A673 (cell line): Measurements from ENCODE around the gene ZNF823. TPM values are rescaled to one million over a fixed set of nuclear protein-coding genes. Genes with fewer than 3 reads are reported as not detected.

Source experiments
- Bru-seq: library from RNA; stranded (reverse); fragments of 400-500 nt; gene quantifications from one replicate; lab custom pipeline; 2021; lab: Mats Ljungman, UMichigan
- BruChase-seq, 2 experiments: library from RNA; stranded (reverse); fragments of 400-500 nt; gene quantifications; one replicate each; lab custom pipeline; 2021; lab: Mats Ljungman, UMichigan
- BruUV-seq: library from RNA; stranded (reverse); fragments of 400-500 nt; replicated peaks from 2 replicates; lab custom pipeline; 2021; lab: Mats Ljungman, UMichigan
- CTCF ChIA-PET: fragments of 300-600 bp; sonication (Branson Sonifier 250); formaldehyde crosslinking; loops from one replicate; lab custom pipeline; 2022; ENCODE audit warnings: antibody characterized with exemption; lab: Charles Lee
- POLR2A ChIA-PET: fragments of 300-600 bp; sonication (Branson Sonifier 250); formaldehyde crosslinking; loops from one replicate; lab custom pipeline; 2022; ENCODE audit warnings: antibody characterized with exemption; ENCODE audit not compliant: low non-redundant PET; lab: Charles Lee
- DNase-seq: peaks from one replicate; pipeline ENCODE4 v3.0.0-alpha.2; 2015; ENCODE audit warnings: low spot score
- H3K27ac ChIP-seq: fragments of 200-600 bp; sonication (generic); 2 replicates; pipeline ENCODE4 v1.5.1; 2016; ENCODE audit warnings: mixed run types, low read depth, mild to moderate bottlenecking, mixed read lengths, antibody characterized with exemption, low read length; ENCODE audit not compliant: poor library complexity, severe bottlenecking
- H3K27me3 ChIP-seq: fragments of 200-600 bp; sonication (generic); replicated peaks from 2 replicates; pipeline ENCODE4 v1.6.1; 2017; ENCODE audit warnings: mixed run types, low read depth, mild to moderate bottlenecking, mixed read lengths, antibody characterized with exemption, low read length; ENCODE audit not compliant: insufficient read depth, poor library complexity
- H3K36me3 ChIP-seq: fragments of 200-600 bp; sonication (generic); 2 replicates; pipeline ENCODE4 v1.6.1; 2016; ENCODE audit warnings: mixed run types, mild to moderate bottlenecking, mixed read lengths, antibody characterized with exemption, low read length; ENCODE audit not compliant: insufficient read depth, poor library complexity, severe bottlenecking
- H3K4me1 ChIP-seq: fragments of 200-600 bp; sonication (generic); 2 replicates; pipeline ENCODE4 v1.6.1; 2017; ENCODE audit warnings: mixed run types, mild to moderate bottlenecking, mixed read lengths, antibody characterized with exemption, low read length; ENCODE audit not compliant: insufficient read depth, poor library complexity, severe bottlenecking
- H3K4me3 ChIP-seq: fragments of 200-600 bp; sonication (generic); 2 replicates; pipeline ENCODE4 v1.5.1; 2016; ENCODE audit warnings: low read depth, mixed run types, mild to moderate bottlenecking, mixed read lengths, low read length; ENCODE audit not compliant: poor library complexity, severe bottlenecking
- H3K9me3 ChIP-seq: fragments of 200-600 bp; sonication (generic); 2 replicates; pipeline ENCODE4 v1.6.1; 2016; ENCODE audit warnings: mixed run types, low read depth, mild to moderate bottlenecking, mixed read lengths, antibody characterized with exemption, low read length; ENCODE audit not compliant: poor library complexity, severe bottlenecking
- CTCF ChIP-seq: fragments of 300-800, 200-600 bp; sonication (generic); conservative IDR thresholded peaks from 2 replicates; pipeline ENCODE4 v1.5.1; 2017; ENCODE audit warnings: low read depth, mild to moderate bottlenecking, antibody characterized with exemption, low read length, moderate library complexity, mixed read lengths
- EZH2 ChIP-seq: fragments of 200-600 bp; sonication (generic); IDR thresholded peaks from 2 replicates; pipeline ENCODE4 v1.6.1; 2017; ENCODE audit warnings: borderline replicate concordance, low read depth, mild to moderate bottlenecking, mixed read lengths, antibody characterized with exemption, low read length; ENCODE audit not compliant: poor library complexity, severe bottlenecking
- intact Hi-C: fragments of 100-400 bp; cut with micrococcal nuclease; formaldehyde crosslinking; loops from one replicate; pipeline ENCODE4 v1.10.0; 2022; ENCODE audit not compliant: unreplicated experiment
- long read RNA-seq: library from polyadenylated mRNA; stranded (forward); transcript quantifications from one replicate; pipeline ENCODE4 v2.0.0, GENCODE V29; 2022
- total RNA-seq: library from RNA; stranded (reverse); gene quantifications from 2 replicates; pipeline ENCODE4 v1.2.3, GENCODE V29; 2021

Gene ZNF823
- total RNA-seq (7.1 and 8.4 TPM in 2 replicates), Bru-seq, nascent RNA (percentile 59 among the genes with signal in this experiment), BruChase-seq, experiment 1, labeled RNA remaining after a 2-hour chase (percentile 69 among the genes with signal in this experiment), BruChase-seq, experiment 2, labeled RNA remaining after a 6-hour chase (percentile 61 among the genes with signal in this experiment)
- long read RNA-seq, transcript ZNF823-201 (4 exons, 2,423 nt) = major isoform, 6 of 12 reads
- long read RNA-seq, partial matches to known transcripts = 0 of 12 reads
- long read RNA-seq, other reads (novel, unspliced or antisense) = 5 of 12 reads

- TF ChIP-seq EZH2 = no peak
- no peak for TF ChIP-seq CTCF
- H3K9me3 ChIP-seq = no peaks in the 10 kb centered on the region
- no TSS peak for BruUV-seq
- H3K4me3 ChIP-seq = peak within 1 kb of the TSS; percentile 81
- peak; percentile 99 for DNase-seq
- H3K4me1 ChIP-seq = peaks cover 18% of the 10 kb centered on the region
- H3K36me3 ChIP-seq = no peaks in the 10 kb centered on the region
- no peaks in the 10 kb centered on the region for H3K27me3 ChIP-seq
- intact Hi-C loops = loop anchor here (5.0 kb wide), 1 partner anchor 47 kb away; no protein-coding TSS in a partner anchor
- H3K27ac ChIP-seq = peak within 1 kb of the TSS; percentile 82
- ChIA-PET CTCF (no interaction called here), POLR2A (no interaction called here)
Observed at GRCh38 chr19:11738746-11739620, at the start of gene ZNF823. Gene ZNF823 (minus strand): TSS chr19:11738946. CDS start chr19:11738819, 127 bp downstream.

- no peak overlapping the region for H3K4me3 ChIP-seq
- peaks cover under 1% of the 10 kb centered on the region for H3K36me3 ChIP-seq
- BruUV-seq = no TSS peak
- no peaks in the 10 kb centered on the region for H3K27me3 ChIP-seq
- no peak overlapping the region for H3K27ac ChIP-seq
- no peaks in the 10 kb centered on the region for H3K4me1 ChIP-seq
- peaks cover 76% of the 10 kb centered on the region for H3K9me3 ChIP-seq
- DNase-seq = no peak
- CTCF ChIA-PET = no interaction called here
- POLR2A ChIA-PET = no interaction called here
- TF ChIP-seq CTCF = no peak
- no peak for TF ChIP-seq EZH2
- intact Hi-C loops = no loop called here
Observed at GRCh38 chr19:11787536-11787935, 48.8 kb upstream of the ZNF823 start.

GRCh38 chr19:11784356-11784755 is 45.6 kb upstream of the ZNF823 start:
- peaks cover 29% of the 10 kb centered on the region for H3K36me3 ChIP-seq
- H3K4me3 ChIP-seq = no peak overlapping the region
- POLR2A ChIA-PET = no interaction called here
- BruUV-seq = no TSS peak
- intact Hi-C loops = no loop called here
- no peak overlapping the region for H3K27ac ChIP-seq
- H3K4me1 ChIP-seq = no peaks in the 10 kb centered on the region
- H3K9me3 ChIP-seq = peaks cover 92% of the 10 kb centered on the region
- no peak for DNase-seq
- CTCF ChIA-PET = no interaction called here
- H3K27me3 ChIP-seq = no peaks in the 10 kb centered on the region
- TF ChIP-seq CTCF (no peak), EZH2 (no peak)
